H1 (cell line): ENCODE data around the gene RUFY1.
"Not testable (repeated sequence)": the region's sequence is repeated elsewhere in the genome, so short reads cannot be mapped to it uniquely, and the experiment has no call there.

Experiments used
- BCL11A ChIP-seq, 2 experiments: IDR thresholded peaks; one replicate each; pipeline ENCODE4 v1.6.1; 2011; ENCODE audit warnings: low read depth in 2 of 2, low read length in 2 of 2, mild to moderate bottlenecking in 2 of 2
- CBX8 ChIP-seq: fragments of 300-800, 300-1000 bp; sonication (generic); IDR thresholded peaks from 2 replicates; pipeline ENCODE4 v1.7.1; 2016; ENCODE audit warnings: low read depth, low read length, borderline replicate concordance
- JUN ChIP-seq: IDR thresholded peaks from 2 replicates; pipeline ENCODE4 v1.6.1; 2011; ENCODE audit warnings: low read depth, mild to moderate bottlenecking, improper control_type of control experiment, low read length
- POLR2AphosphoS5 ChIP-seq: IDR thresholded peaks from 2 replicates; pipeline ENCODE4 v1.6.1; 2011; ENCODE audit warnings: low read depth, low read length
- RNF2 ChIP-seq: fragments of 200-900, 300-1000 bp; sonication (generic); IDR thresholded peaks from 2 replicates; pipeline ENCODE4 v1.7.1; 2016; ENCODE audit warnings: borderline replicate concordance, low read depth, mild to moderate bottlenecking, antibody characterized with exemption, low read length; ENCODE audit not compliant: poor library complexity, severe bottlenecking; ENCODE audit errors: missing control alignments
- SP2 ChIP-seq: IDR thresholded peaks from 2 replicates; pipeline ENCODE4 v1.6.1; 2012; ENCODE audit warnings: mild to moderate bottlenecking, low read length, inconsistent platforms
- ZNF274 ChIP-seq: IDR thresholded peaks from 2 replicates; pipeline ENCODE4 v1.7.0; 2012; ENCODE audit warnings: low read length, borderline replicate concordance; ENCODE audit errors: extremely low read depth
- TF ChIP-seq, protein P1 (sequence below), 3 experiments: IDR thresholded peaks; 1 replicate in 2 of 3; 2 replicates in 1 of 3; pipeline versions ENCODE4 v1.5.1 to v1.6.1; 2011; ENCODE audit warnings: low read length in 3 of 3, mild to moderate bottlenecking in 3 of 3, inconsistent platforms in 2 of 3, low read depth in 1 of 3, moderate library complexity in 1 of 3; ENCODE audit not compliant: insufficient read depth in 1 of 3; ENCODE audit errors: control extremely low read depth in 1 of 3
- TF ChIP-seq, protein P2 (sequence below): IDR thresholded peaks from 2 replicates; pipeline ENCODE4 v1.6.1; 2012; ENCODE audit warnings: inconsistent platforms

DNA sequence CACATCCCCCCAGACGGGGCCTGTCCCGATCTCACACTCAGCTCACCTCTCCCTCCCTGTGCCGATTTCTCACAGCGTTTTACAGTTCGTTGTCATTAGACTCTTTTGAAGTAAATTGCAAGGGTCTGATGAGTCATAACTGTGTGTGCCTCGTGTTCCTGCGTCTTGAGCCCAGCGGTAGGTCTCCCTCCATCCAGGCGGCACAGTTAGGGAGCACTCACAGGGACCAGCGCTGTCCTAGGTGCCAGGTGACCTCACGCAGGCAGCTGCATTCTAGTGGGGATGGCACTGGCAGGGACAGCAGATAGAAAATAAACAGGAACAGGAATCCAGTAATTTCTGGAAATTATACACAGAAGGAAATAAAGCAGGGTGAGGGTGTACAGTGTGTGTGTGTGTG is 48.4 kb upstream of the RUFY1 start:
- TF ChIP-seq, protein P1, sequence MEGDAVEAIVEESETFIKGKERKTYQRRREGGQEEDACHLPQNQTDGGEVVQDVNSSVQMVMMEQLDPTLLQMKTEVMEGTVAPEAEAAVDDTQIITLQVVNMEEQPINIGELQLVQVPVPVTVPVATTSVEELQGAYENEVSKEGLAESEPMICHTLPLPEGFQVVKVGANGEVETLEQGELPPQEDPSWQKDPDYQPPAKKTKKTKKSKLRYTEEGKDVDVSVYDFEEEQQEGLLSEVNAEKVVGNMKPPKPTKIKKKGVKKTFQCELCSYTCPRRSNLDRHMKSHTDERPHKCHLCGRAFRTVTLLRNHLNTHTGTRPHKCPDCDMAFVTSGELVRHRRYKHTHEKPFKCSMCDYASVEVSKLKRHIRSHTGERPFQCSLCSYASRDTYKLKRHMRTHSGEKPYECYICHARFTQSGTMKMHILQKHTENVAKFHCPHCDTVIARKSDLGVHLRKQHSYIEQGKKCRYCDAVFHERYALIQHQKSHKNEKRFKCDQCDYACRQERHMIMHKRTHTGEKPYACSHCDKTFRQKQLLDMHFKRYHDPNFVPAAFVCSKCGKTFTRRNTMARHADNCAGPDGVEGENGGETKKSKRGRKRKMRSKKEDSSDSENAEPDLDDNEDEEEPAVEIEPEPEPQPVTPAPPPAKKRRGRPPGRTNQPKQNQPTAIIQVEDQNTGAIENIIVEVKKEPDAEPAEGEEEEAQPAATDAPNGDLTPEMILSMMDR (IDR thresholded peaks at IDR 0.05; ENCODE audit: control extremely low read depth in 1 of 3, insufficient read depth in 1 of 3, low read depth in 1 of 3, low read length in 3 of 3), result not testable (repeated sequence)
- not testable (repeated sequence) for TF ChIP-seq CBX8; SP2; RNF2; ZNF274; JUN; POLR2AphosphoS5; BCL11A (IDR thresholded peaks at IDR 0.05; ENCODE audit: low read depth in 2 of 2, low read length in 2 of 2)
- TF ChIP-seq, protein P2, sequence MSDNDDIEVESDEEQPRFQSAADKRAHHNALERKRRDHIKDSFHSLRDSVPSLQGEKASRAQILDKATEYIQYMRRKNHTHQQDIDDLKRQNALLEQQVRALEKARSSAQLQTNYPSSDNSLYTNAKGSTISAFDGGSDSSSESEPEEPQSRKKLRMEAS, result not testable (repeated sequence)
